ENCODE measurements around the gene PRR5L. TPM values are rescaled to one million over a fixed set of nuclear protein-coding genes. Genes with fewer than 3 reads are reported as not detected.

Gene PRR5L
- total and polyA plus RNA-seq, 9 donors = 5.9 to 56.3 (median 22.1) TPM

DNA sequence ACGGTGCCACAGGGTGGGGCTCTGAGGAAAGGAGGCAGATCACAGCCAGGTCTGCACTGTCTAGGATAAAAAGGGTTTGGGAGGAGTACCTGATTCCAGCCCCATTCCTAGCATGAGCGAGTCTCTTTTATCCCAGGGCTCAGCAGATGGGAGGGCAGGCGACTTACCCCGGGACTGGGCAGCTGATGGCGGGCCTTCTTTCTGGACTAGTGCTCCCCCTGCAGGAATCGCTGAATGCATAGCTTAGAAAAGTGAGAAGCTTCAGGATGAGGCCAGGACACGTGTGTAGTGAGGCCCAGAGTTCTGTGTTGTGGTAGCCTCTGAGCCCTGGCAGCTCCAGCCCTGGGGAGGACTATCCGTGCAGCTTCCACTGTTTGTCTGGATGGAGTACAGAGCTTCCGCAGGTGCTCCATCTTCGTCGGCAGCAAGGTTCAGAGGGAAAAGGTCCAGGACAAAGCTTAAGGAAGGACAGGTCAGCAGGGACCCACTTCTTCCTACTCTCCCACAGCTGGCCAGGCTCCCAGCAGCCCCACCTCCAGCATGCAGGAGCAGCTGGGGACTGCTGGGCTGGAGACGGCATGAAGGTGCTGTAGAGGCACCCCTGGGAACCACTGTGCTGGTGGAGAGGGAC lies 37.2 kb upstream of the PRR5L start:
- peak; percentile 46 to 59 (median 56) for DNase-seq
- intact Hi-C loops (cut with DNase I) = loop anchor here in 3 of 4 donors (10.0 kb wide), 2 partner anchors 104 to 434 kb away; no protein-coding TSS in a partner anchor
- Histone ChIP-seq H3K27ac (no peak overlapping the region), H3K4me3 (no peak overlapping the region), H3K36me3 (no peaks in the 10 kb centered on the region), H3K4me1 (ENCODE audit: insufficient read depth) (no peaks in the 10 kb centered on the region), H3K9me3 (peaks cover 0 to 3% of the 10 kb centered on the region in 2 donors), H3K27me3 (no peaks in the 10 kb centered on the region)
- WGBS, 3 donors = 36 to 42% (median 37%) methylated on average over 12 of the region's 12 CpGs
- TF ChIP-seq POLR2A (IDR thresholded peaks at IDR 0.05) (no peak), EP300 (IDR thresholded peaks at IDR 0.05) (no peak)
- TF ChIP-seq, protein P1, sequence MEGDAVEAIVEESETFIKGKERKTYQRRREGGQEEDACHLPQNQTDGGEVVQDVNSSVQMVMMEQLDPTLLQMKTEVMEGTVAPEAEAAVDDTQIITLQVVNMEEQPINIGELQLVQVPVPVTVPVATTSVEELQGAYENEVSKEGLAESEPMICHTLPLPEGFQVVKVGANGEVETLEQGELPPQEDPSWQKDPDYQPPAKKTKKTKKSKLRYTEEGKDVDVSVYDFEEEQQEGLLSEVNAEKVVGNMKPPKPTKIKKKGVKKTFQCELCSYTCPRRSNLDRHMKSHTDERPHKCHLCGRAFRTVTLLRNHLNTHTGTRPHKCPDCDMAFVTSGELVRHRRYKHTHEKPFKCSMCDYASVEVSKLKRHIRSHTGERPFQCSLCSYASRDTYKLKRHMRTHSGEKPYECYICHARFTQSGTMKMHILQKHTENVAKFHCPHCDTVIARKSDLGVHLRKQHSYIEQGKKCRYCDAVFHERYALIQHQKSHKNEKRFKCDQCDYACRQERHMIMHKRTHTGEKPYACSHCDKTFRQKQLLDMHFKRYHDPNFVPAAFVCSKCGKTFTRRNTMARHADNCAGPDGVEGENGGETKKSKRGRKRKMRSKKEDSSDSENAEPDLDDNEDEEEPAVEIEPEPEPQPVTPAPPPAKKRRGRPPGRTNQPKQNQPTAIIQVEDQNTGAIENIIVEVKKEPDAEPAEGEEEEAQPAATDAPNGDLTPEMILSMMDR (IDR thresholded peaks at IDR 0.05) = no peak

DNA sequence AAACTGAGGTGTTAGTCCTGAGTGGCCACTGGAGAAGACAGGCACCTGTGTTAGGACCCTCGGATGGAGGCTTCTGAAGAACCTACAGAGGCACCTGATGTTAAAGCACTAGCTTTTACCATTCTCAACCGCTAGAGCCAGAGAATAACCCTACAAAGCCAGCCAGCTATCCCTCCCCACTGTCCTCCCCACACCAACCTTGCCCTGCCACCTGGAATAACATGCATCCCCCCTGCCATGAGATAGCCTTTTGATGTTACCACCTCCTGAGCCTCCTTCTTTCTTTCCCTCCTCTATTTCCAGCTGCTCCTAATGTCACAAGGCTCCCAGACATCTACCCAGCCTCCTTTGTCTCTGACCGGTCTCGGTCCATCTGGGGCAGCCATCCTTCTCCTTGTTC lies 35.0 kb upstream of the PRR5L start:
- 87 to 94% (median 92%) methylated on average over 4 of the region's 4 CpGs for WGBS, 3 donors
- H3K36me3 ChIP-seq = no peaks in the 10 kb centered on the region
- no peak overlapping the region for H3K4me3 ChIP-seq
- DNase-seq = no peak
- intact Hi-C loops (cut with DNase I) = no loop called here
- H3K9me3 ChIP-seq = peaks cover 0 to 2% of the 10 kb centered on the region in 2 donors
- H3K4me1 ChIP-seq (ENCODE audit: insufficient read depth) = no peaks in the 10 kb centered on the region
- H3K27ac ChIP-seq = no peak overlapping the region
- TF ChIP-seq POLR2A (IDR thresholded peaks at IDR 0.05) = no peak
- TF ChIP-seq EP300 (IDR thresholded peaks at IDR 0.05) = no peak
- H3K27me3 ChIP-seq = no peaks in the 10 kb centered on the region

DNA sequence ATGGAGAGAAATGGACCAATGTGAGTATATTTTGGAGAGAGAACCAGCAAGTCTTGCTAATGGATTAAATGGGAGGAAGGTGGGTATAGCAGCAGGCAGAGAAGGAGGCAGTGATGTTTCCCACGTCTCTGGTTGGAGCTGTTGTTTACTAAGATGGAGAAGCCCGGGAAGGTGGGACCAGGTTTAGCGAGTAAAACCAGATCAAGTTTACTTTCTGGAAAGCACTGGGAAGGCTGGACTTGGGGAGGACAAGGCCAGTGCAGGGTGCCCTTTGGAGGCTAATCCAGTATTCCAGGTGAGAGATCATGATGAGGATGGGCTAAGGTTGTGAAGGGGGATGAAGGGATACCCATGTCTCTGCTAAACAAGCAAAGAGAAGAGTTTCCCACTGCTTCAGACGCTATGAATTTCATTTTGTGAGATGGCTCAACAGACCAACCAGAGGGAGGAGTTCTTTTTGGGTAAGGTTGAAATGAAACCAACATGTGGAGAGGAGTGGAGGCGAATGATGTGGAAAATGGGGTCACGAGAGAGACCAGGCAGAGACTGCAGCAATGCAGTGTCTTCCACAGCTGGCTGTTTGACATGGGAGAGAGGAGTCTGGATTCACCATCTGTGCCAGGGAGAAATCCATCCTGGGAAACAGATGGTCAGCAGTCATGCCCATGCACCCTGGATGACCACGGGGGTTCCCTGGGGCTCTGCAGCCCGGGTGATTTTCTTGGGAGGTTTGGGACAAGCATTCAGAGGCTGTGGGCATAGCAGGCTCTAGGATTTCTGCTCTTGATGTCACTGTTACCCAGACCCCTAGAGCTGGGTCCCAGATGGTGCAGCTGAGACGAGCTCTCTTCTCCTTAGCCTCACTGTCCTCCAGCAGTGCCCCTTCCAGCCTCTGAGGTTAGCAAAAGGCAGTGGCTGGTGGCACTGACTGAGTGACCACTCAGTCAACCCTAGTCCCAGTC lies 31.8 kb upstream of the PRR5L start:
- H3K9me3 ChIP-seq = no peaks in the 10 kb centered on the region
- H3K27ac ChIP-seq = no peak overlapping the region
- TF ChIP-seq POLR2A (IDR thresholded peaks at IDR 0.05) = no peak
- TF ChIP-seq EP300 (IDR thresholded peaks at IDR 0.05) = no peak
- TF ChIP-seq, protein P1 (IDR thresholded peaks at IDR 0.05) = no peak
- no peak for DNase-seq
- H3K27me3 ChIP-seq = no peaks in the 10 kb centered on the region
- intact Hi-C loops (cut with DNase I) = no loop called here
- no peak overlapping the region for H3K4me3 ChIP-seq
- WGBS, 3 donors = 79 to 84% (median 82%) methylated on average over 9 of the region's 9 CpGs
- no peaks in the 10 kb centered on the region for H3K36me3 ChIP-seq
- no peaks in the 10 kb centered on the region for H3K4me1 ChIP-seq (ENCODE audit: insufficient read depth)

DNA sequence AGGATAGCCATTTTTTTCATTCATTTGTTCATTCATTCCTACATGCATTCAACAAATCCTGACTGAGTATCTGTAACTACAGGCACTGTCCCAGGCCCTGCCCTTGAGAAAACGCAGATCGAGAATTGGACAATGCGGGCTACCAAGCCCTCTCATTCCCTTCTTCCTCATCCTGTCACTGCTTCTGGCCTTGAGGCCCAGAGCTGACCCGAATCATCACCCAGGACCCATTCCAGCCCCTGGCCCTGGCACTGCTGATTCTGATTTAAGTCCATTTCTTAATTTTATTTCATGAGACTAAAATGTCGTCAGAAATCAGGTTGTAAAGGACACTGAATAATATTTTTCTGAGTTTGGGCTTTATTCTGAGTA lies 31.1 kb upstream of the PRR5L start:
- no peaks in the 10 kb centered on the region for H3K4me1 ChIP-seq (ENCODE audit: insufficient read depth)
- no peaks in the 10 kb centered on the region for H3K27me3 ChIP-seq
- intact Hi-C loops (cut with DNase I) = loop anchor here (5.0 kb wide), 3 partner anchors 133 to 648 kb away; partner anchors contain the start of gene FJX1 (in 4 of the 4)
- 93 to 96% (median 95%) methylated on average over 5 of the region's 5 CpGs for WGBS, 3 donors
- H3K27ac ChIP-seq = no peak overlapping the region
- no peaks in the 10 kb centered on the region for H3K36me3 ChIP-seq
- no peak for DNase-seq
- H3K9me3 ChIP-seq = no peaks in the 10 kb centered on the region
- H3K4me3 ChIP-seq = no peak overlapping the region
- no peak for TF ChIP-seq POLR2A (IDR thresholded peaks at IDR 0.05)
- TF ChIP-seq, protein P1 (IDR thresholded peaks at IDR 0.05) = no peak
- no peak for TF ChIP-seq EP300 (IDR thresholded peaks at IDR 0.05)

Measured in ovary (tissue), 9 donors.